ENCODE measurements around the gene ETV3.

Gene ETV3

GRCh38 chr1:157115851-157116736 lies 22.1 kb downstream of the ETV3 start:
- H3K27ac Mint-ChIP-seq, result no peak overlapping the region
- peaks cover 6% of the 10 kb centered on the region for H3K27me3 Mint-ChIP-seq
- H3K36me3 Mint-ChIP-seq (ENCODE audit: low read depth), result peaks cover 2% of the 10 kb centered on the region
- H3K4me3 Mint-ChIP-seq, result no peak overlapping the region
- H3K9me3 Mint-ChIP-seq, result no peaks in the 10 kb centered on the region
- no peak for ATAC-seq
- peaks cover 3% of the 10 kb centered on the region for H3K4me1 Mint-ChIP-seq
- DNase-seq, result no peak

- Mint-ChIP-seq H3K27me3 (peaks cover 6% of the 10 kb centered on the region), H3K27ac (no peak overlapping the region), H3K4me3 (no peak overlapping the region), H3K9me3 (no peaks in the 10 kb centered on the region), H3K4me1 (peaks cover 3% of the 10 kb centered on the region), H3K36me3 (ENCODE audit: low read depth) (peaks cover 2% of the 10 kb centered on the region)
- DNase-seq, result no peak
- no peak for ATAC-seq
Observed at GRCh38 chr1:157115429-157115838, 22.8 kb downstream of the ETV3 start.

GRCh38 chr1:157114183-157115121 lies 23.7 kb downstream of the ETV3 start:
- Mint-ChIP-seq H3K36me3 (ENCODE audit: low read depth) (no peaks in the 10 kb centered on the region), H3K9me3 (no peaks in the 10 kb centered on the region), H3K27ac (no peak overlapping the region), H3K27me3 (peaks cover 6% of the 10 kb centered on the region), H3K4me1 (peaks cover 3% of the 10 kb centered on the region), H3K4me3 (no peak overlapping the region)
- ATAC-seq (no peak), DNase-seq (no peak)

GRCh38 chr1:157113631-157114030 lies 24.6 kb downstream of the ETV3 start:
- H3K27me3 Mint-ChIP-seq, result peaks cover 6% of the 10 kb centered on the region
- H3K27ac Mint-ChIP-seq, result no peak overlapping the region
- H3K9me3 Mint-ChIP-seq, result no peaks in the 10 kb centered on the region
- DNase-seq, result no peak
- no peak overlapping the region for H3K4me3 Mint-ChIP-seq
- ATAC-seq, result no peak
- H3K36me3 Mint-ChIP-seq (ENCODE audit: low read depth), result no peaks in the 10 kb centered on the region
- peaks cover 3% of the 10 kb centered on the region for H3K4me1 Mint-ChIP-seq

GRCh38 chr1:157113106-157113505 lies 25.1 kb downstream of the ETV3 start:
- ATAC-seq (no peak), DNase-seq (no peak)
- Mint-ChIP-seq H3K27ac (no peak overlapping the region), H3K4me1 (peaks cover 3% of the 10 kb centered on the region), H3K4me3 (no peak overlapping the region), H3K9me3 (no peaks in the 10 kb centered on the region), H3K27me3 (peaks cover 12% of the 10 kb centered on the region), H3K36me3 (ENCODE audit: low read depth) (no peaks in the 10 kb centered on the region)

- ATAC-seq, result no peak
- H3K27me3 Mint-ChIP-seq, result peaks cover 19% of the 10 kb centered on the region
- H3K27ac Mint-ChIP-seq, result no peak overlapping the region
- H3K4me1 Mint-ChIP-seq, result no peaks in the 10 kb centered on the region
- no peaks in the 10 kb centered on the region for H3K9me3 Mint-ChIP-seq
- no peaks in the 10 kb centered on the region for H3K36me3 Mint-ChIP-seq (ENCODE audit: low read depth)
- H3K4me3 Mint-ChIP-seq, result no peak overlapping the region
- DNase-seq, result no peak
Observed at GRCh38 chr1:157112186-157112867, 25.9 kb downstream of the ETV3 start.

GRCh38 chr1:157111396-157112165 lies 26.6 kb downstream of the ETV3 start:
- H3K4me3 Mint-ChIP-seq, result no peak overlapping the region
- H3K27ac Mint-ChIP-seq, result no peak overlapping the region
- H3K27me3 Mint-ChIP-seq, result peaks cover 27% of the 10 kb centered on the region
- no peak for DNase-seq
- H3K4me1 Mint-ChIP-seq, result peaks cover 4% of the 10 kb centered on the region
- ATAC-seq, result no peak
- H3K9me3 Mint-ChIP-seq, result no peaks in the 10 kb centered on the region
- no peaks in the 10 kb centered on the region for H3K36me3 Mint-ChIP-seq (ENCODE audit: low read depth)

- Mint-ChIP-seq H3K36me3 (ENCODE audit: low read depth) (no peaks in the 10 kb centered on the region), H3K27me3 (peaks cover 36% of the 10 kb centered on the region), H3K4me1 (peaks cover 12% of the 10 kb centered on the region), H3K27ac (no peak overlapping the region), H3K4me3 (no peak overlapping the region), H3K9me3 (no peaks in the 10 kb centered on the region)
- DNase-seq, result no peak
- no peak for ATAC-seq
Observed at GRCh38 chr1:157110686-157111085, 27.5 kb downstream of the ETV3 start.

- H3K9me3 Mint-ChIP-seq, result no peaks in the 10 kb centered on the region
- peaks cover 14% of the 10 kb centered on the region for H3K4me1 Mint-ChIP-seq
- ATAC-seq (no peak), DNase-seq (no peak)
- H3K36me3 Mint-ChIP-seq (ENCODE audit: low read depth), result no peaks in the 10 kb centered on the region
- H3K27ac Mint-ChIP-seq, result no peak overlapping the region
- no peak overlapping the region for H3K4me3 Mint-ChIP-seq
- H3K27me3 Mint-ChIP-seq, result peaks cover 36% of the 10 kb centered on the region
Observed at GRCh38 chr1:157110003-157110402, 28.2 kb downstream of the ETV3 start.

- H3K4me1 Mint-ChIP-seq, result peaks cover 17% of the 10 kb centered on the region
- peaks cover 38% of the 10 kb centered on the region for H3K27me3 Mint-ChIP-seq
- H3K27ac Mint-ChIP-seq, result no peak overlapping the region
Observed at GRCh38 chr1:157108448-157108847, 29.7 kb downstream of the ETV3 start.

GRCh38 chr1:157107702-157108101 lies 30.5 kb downstream of the ETV3 start:
- no peak for DNase-seq
- Mint-ChIP-seq H3K4me3 (no peak overlapping the region), H3K4me1 (peaks cover 17% of the 10 kb centered on the region), H3K27ac (no peak overlapping the region), H3K9me3 (no peaks in the 10 kb centered on the region), H3K27me3 (peaks cover 36% of the 10 kb centered on the region), H3K36me3 (ENCODE audit: low read depth) (no peaks in the 10 kb centered on the region)
- no peak for ATAC-seq

More at GRCh38 chr1:157108448-157108847, 29.7 kb downstream of the ETV3 start:
- ATAC-seq (no peak), DNase-seq (no peak)
- Mint-ChIP-seq H3K4me3 (no peak overlapping the region), H3K9me3 (no peaks in the 10 kb centered on the region), H3K36me3 (ENCODE audit: low read depth) (no peaks in the 10 kb centered on the region)

GRCh38 chr1:157106813-157107189 lies 31.4 kb downstream of the ETV3 start:
- Mint-ChIP-seq H3K4me1 (peaks cover 17% of the 10 kb centered on the region), H3K36me3 (ENCODE audit: low read depth) (no peaks in the 10 kb centered on the region), H3K4me3 (no peak overlapping the region), H3K9me3 (no peaks in the 10 kb centered on the region), H3K27me3 (peaks cover 37% of the 10 kb centered on the region), H3K27ac (no peak overlapping the region)
- DNase-seq (no peak), ATAC-seq (no peak)

GRCh38 chr1:157105988-157106812 lies 32.0 kb downstream of the ETV3 start:
- ATAC-seq (peak; percentile 93), DNase-seq (peak; percentile 54)
- Mint-ChIP-seq H3K9me3 (no peaks in the 10 kb centered on the region), H3K4me1 (peaks cover 17% of the 10 kb centered on the region), H3K4me3 (no peak overlapping the region), H3K36me3 (ENCODE audit: low read depth) (no peaks in the 10 kb centered on the region), H3K27me3 (peaks cover 34% of the 10 kb centered on the region), H3K27ac (no peak overlapping the region)
